OCI-LY1 (cell line): ENCODE measurements around the gene GNAO1.

Source experiments
- EZH2 ChIP-seq: fragments of 200-600 bp; sonication (generic), shearing (Covaris generic); IDR thresholded peaks from 2 replicates; pipeline ENCODE4 v1.8.0; 2017; ENCODE audit warnings: borderline replicate concordance, mixed run types, mild to moderate bottlenecking, antibody characterized with exemption, low read length, moderate library complexity, mixed read lengths
- TF ChIP-seq, protein P1 (sequence below): fragments of 200-600 bp; sonication (generic), shearing (Covaris generic); IDR thresholded peaks from 2 replicates; pipeline ENCODE4 v1.5.1; 2017; ENCODE audit warnings: mild to moderate bottlenecking, antibody characterized with exemption, low read length, moderate library complexity, mixed read lengths

GRCh38 chr16:56225017-56225742, 33.9 kb downstream of the GNAO1 start:
- TF ChIP-seq, protein P1, sequence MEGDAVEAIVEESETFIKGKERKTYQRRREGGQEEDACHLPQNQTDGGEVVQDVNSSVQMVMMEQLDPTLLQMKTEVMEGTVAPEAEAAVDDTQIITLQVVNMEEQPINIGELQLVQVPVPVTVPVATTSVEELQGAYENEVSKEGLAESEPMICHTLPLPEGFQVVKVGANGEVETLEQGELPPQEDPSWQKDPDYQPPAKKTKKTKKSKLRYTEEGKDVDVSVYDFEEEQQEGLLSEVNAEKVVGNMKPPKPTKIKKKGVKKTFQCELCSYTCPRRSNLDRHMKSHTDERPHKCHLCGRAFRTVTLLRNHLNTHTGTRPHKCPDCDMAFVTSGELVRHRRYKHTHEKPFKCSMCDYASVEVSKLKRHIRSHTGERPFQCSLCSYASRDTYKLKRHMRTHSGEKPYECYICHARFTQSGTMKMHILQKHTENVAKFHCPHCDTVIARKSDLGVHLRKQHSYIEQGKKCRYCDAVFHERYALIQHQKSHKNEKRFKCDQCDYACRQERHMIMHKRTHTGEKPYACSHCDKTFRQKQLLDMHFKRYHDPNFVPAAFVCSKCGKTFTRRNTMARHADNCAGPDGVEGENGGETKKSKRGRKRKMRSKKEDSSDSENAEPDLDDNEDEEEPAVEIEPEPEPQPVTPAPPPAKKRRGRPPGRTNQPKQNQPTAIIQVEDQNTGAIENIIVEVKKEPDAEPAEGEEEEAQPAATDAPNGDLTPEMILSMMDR, result no peak
- no peak for TF ChIP-seq EZH2
